ENCODE results near the gene QSER1.

GRCh38 chr11:32852207-32852606, 40.4 kb upstream of the QSER1 start:
- TF ChIP-seq CTCF (IDR thresholded peaks at IDR 0.05) (no peak), POLR2A (IDR thresholded peaks at IDR 0.05) (no peak)
